GM12892 (cell line): ENCODE measurements around the gene HMCN2.

Experiments
- DNase-seq: peaks from one replicate; pipeline ENCODE4 v3.0.0; 2011; ENCODE audit not compliant: insufficient read length
- FAIRE-seq: peaks from 2 replicates; lab custom pipeline; 2011; peaks lifted over from hg19 to GRCh38; lab: Jason Lieb, UNC
- POLR2A ChIP-seq: IDR thresholded peaks from 2 replicates; pipeline ENCODE4 v1.6.1; 2011; ENCODE audit warnings: low read depth, low read length, control low read depth
- POLR2AphosphoS5 ChIP-seq: IDR thresholded peaks from 2 replicates; pipeline ENCODE4 v1.6.1; 2011; ENCODE audit warnings: low read depth, low read length, control low read depth
- TAF1 ChIP-seq: IDR thresholded peaks from 2 replicates; pipeline ENCODE4 v1.6.1; 2011; ENCODE audit warnings: low read depth, mild to moderate bottlenecking, control low read depth, low read length, borderline replicate concordance

Gene HMCN2

GRCh38 chr9:130306823-130307666, 41.5 kb downstream of the HMCN2 start:
- FAIRE-seq (no peak), DNase-seq (no peak)
- TF ChIP-seq POLR2AphosphoS5 (no peak), POLR2A (no peak), TAF1 (no peak)

- FAIRE-seq = no peak
- TF ChIP-seq POLR2A (no peak), POLR2AphosphoS5 (no peak), TAF1 (no peak)
These were observed 42.0 kb downstream of the HMCN2 start for GRCh38 chr9:130307667-130307943.

GRCh38 chr9:130308081-130308571, 42.6 kb downstream of the HMCN2 start:
- DNase-seq (no peak), FAIRE-seq (no peak)
- TF ChIP-seq TAF1 (no peak), POLR2AphosphoS5 (no peak), POLR2A (no peak)

More at GRCh38 chr9:130307667-130307943, 42.0 kb downstream of the HMCN2 start:
- DNase-seq = no peak

- FAIRE-seq = no peak
- DNase-seq = no peak
- TF ChIP-seq TAF1 (no peak), POLR2A (no peak), POLR2AphosphoS5 (no peak)
These were observed 44.3 kb downstream of the HMCN2 start for GRCh38 chr9:130309689-130310455.

- FAIRE-seq (no peak), DNase-seq (no peak)
- TF ChIP-seq POLR2AphosphoS5 (no peak), TAF1 (no peak), POLR2A (no peak)
These were observed 44.9 kb downstream of the HMCN2 start for GRCh38 chr9:130310456-130310855.

- TF ChIP-seq TAF1 = no peak
- no peak for TF ChIP-seq POLR2AphosphoS5
- no peak for TF ChIP-seq POLR2A
- no peak for DNase-seq
- no peak for FAIRE-seq
These were observed 45.4 kb downstream of the HMCN2 start for GRCh38 chr9:130311003-130311402.

GRCh38 chr9:130311408-130312140, 46.0 kb downstream of the HMCN2 start:
- FAIRE-seq = no peak
- no peak for DNase-seq
- TF ChIP-seq POLR2A (no peak), TAF1 (no peak), POLR2AphosphoS5 (no peak)

- TF ChIP-seq TAF1 (no peak), POLR2AphosphoS5 (no peak), POLR2A (no peak)
- DNase-seq (no peak), FAIRE-seq (no peak)
These were observed 47.7 kb downstream of the HMCN2 start for GRCh38 chr9:130313103-130313858.

- DNase-seq = no peak
- FAIRE-seq = no peak
- TF ChIP-seq POLR2AphosphoS5 = no peak
- TF ChIP-seq POLR2A = no peak
- no peak for TF ChIP-seq TAF1
These were observed 50.1 kb downstream of the HMCN2 start for GRCh38 chr9:130315446-130316226.

- DNase-seq (no peak), FAIRE-seq (no peak)
- TF ChIP-seq TAF1 = no peak
- TF ChIP-seq POLR2AphosphoS5 = no peak
- TF ChIP-seq POLR2A = no peak
These were observed 50.9 kb downstream of the HMCN2 start for GRCh38 chr9:130316430-130316829.
